T-cell (primary cell): ENCODE measurements around the gene DMXL1. TPM values are rescaled to one million over a fixed set of nuclear protein-coding genes. Genes with fewer than 3 reads are reported as not detected.

Source experiments
- ATAC-seq, 4 experiments: fragments of 200-7000 bp in 3 of 4; fragments of 150-1000 bp in 1 of 4; cut with Tn5 transposase; replicated peaks in 1 of 4; 1 replicate in 3 of 4; 2 replicates in 1 of 4; pipeline ENCODE4 v1.10.0; 2021; ENCODE audit warnings: moderate library complexity in 3 of 4, mild to moderate bottlenecking in 2 of 4, moderate number of reproducible peaks in 1 of 4
- CTCF ChIA-PET, 2 donors: fragments of 300-600 bp; sonication (Branson Sonifier 250); formaldehyde crosslinking; loops; one replicate each; lab custom pipeline; 2022; ENCODE audit warnings: antibody characterized with exemption in 2 of 2; lab: Charles Lee
- POLR2A ChIA-PET, 2 donors: fragments of 300-600 bp; sonication (Branson Sonifier 250); formaldehyde crosslinking; loops; one replicate each; lab custom pipeline; 2022; ENCODE audit warnings: antibody characterized with exemption in 2 of 2; lab: Charles Lee
- DNase-seq, 35 experiments: peaks; one replicate each; pipeline versions ENCODE4 v3.0.0 to v3.0.0-alpha.2; 2013 to 2023
- H3K27ac ChIP-seq: one replicate; pipeline ENCODE4 v1.5.1; 2013; ENCODE audit warnings: low read length
- H3K27me3 ChIP-seq, 2 experiments: replicated peaks in 1 of 2; 1 replicate in 1 of 2; 2 replicates in 1 of 2; pipeline versions ENCODE4 v1.6.1 to v1.7.0; 2013; ENCODE audit warnings: low read length in 1 of 2, mixed read lengths in 1 of 2; ENCODE audit not compliant: control insufficient read depth in 2 of 2, insufficient read depth in 2 of 2; ENCODE audit errors: extremely low read depth in 1 of 2
- H3K36me3 ChIP-seq, 2 donors: 1 replicate in 1 of 2; 2 replicates in 1 of 2; pipeline versions ENCODE4 v1.6.1 to v1.7.0; 2013; ENCODE audit warnings: low read length in 1 of 2; ENCODE audit not compliant: control insufficient read depth in 2 of 2, insufficient read depth in 1 of 2; ENCODE audit errors: extremely low read depth in 1 of 2
- H3K4me1 ChIP-seq, 2 experiments: 1 replicate in 1 of 2; 2 replicates in 1 of 2; pipeline versions ENCODE4 v1.6.1 to v1.7.0; 2013; ENCODE audit warnings: low read length in 2 of 2, mixed read lengths in 1 of 2; ENCODE audit not compliant: insufficient read depth in 2 of 2, control insufficient read depth in 1 of 2; ENCODE audit errors: extremely low read depth in 1 of 2
- H3K4me3 ChIP-seq, 2 donors: 1 replicate in 1 of 2; 2 replicates in 1 of 2; pipeline versions ENCODE4 v1.5.1 to v1.7.0; 2013; ENCODE audit warnings: mild to moderate bottlenecking in 2 of 2, low read length in 1 of 2, moderate library complexity in 1 of 2; ENCODE audit not compliant: control insufficient read depth in 1 of 2; ENCODE audit errors: extremely low read depth in 1 of 2
- H3K9me3 ChIP-seq: 2 replicates; pipeline ENCODE4 v1.7.0; 2013
- H3K27ac Mint-ChIP-seq, 2 donors: one replicate each; pipeline ENCODE4 v1.8.0; 2020 to 2021; ENCODE audit warnings: mild to moderate bottlenecking in 2 of 2, mixed read lengths in 2 of 2
- H3K27me3 Mint-ChIP-seq, 2 donors: one replicate each; pipeline ENCODE4 v1.8.0; 2021 to 2022; ENCODE audit warnings: mixed read lengths in 2 of 2
- H3K36me3 Mint-ChIP-seq: one replicate; pipeline ENCODE4 v1.8.0; 2021; ENCODE audit warnings: mixed read lengths
- H3K4me1 Mint-ChIP-seq, 3 donors: one replicate each; pipeline ENCODE4 v1.8.0; 2020 to 2022; ENCODE audit warnings: mixed read lengths in 3 of 3, mild to moderate bottlenecking in 1 of 3
- H3K4me3 Mint-ChIP-seq, 3 donors: one replicate each; pipeline ENCODE4 v1.8.0; 2020 to 2022; ENCODE audit warnings: mild to moderate bottlenecking in 3 of 3, mixed read lengths in 3 of 3, moderate library complexity in 3 of 3
- H3K9me3 Mint-ChIP-seq, 3 donors: one replicate each; pipeline ENCODE4 v1.8.0; 2020 to 2022; ENCODE audit warnings: mixed read lengths in 3 of 3
- WGBS: methylation state at CpG from one replicate; pipeline ENCODE4 v1.1.5; 2013; ENCODE audit warnings: missing lambda C conversion rate; ENCODE audit not compliant: insufficient coverage; 5-methylcytosine and 5-hydroxymethylcytosine counted together
- total RNA-seq, 35 experiments: library from RNA in 6 of 35; stranded (reverse) in 6 of 35; fragments of 120-200 nt in 1 of 35; gene quantifications; one replicate each; pipeline versions ENCODE4 v1.2.1 to v1.2.4 and lab custom pipeline; 2013 to 2026

Gene DMXL1
- total RNA-seq, 5 donors from 2014 or later (not counting 1 experiment from before 2014, with no cell fraction given) = 25.8 to 37.2 (median 28.2) TPM

DNA sequence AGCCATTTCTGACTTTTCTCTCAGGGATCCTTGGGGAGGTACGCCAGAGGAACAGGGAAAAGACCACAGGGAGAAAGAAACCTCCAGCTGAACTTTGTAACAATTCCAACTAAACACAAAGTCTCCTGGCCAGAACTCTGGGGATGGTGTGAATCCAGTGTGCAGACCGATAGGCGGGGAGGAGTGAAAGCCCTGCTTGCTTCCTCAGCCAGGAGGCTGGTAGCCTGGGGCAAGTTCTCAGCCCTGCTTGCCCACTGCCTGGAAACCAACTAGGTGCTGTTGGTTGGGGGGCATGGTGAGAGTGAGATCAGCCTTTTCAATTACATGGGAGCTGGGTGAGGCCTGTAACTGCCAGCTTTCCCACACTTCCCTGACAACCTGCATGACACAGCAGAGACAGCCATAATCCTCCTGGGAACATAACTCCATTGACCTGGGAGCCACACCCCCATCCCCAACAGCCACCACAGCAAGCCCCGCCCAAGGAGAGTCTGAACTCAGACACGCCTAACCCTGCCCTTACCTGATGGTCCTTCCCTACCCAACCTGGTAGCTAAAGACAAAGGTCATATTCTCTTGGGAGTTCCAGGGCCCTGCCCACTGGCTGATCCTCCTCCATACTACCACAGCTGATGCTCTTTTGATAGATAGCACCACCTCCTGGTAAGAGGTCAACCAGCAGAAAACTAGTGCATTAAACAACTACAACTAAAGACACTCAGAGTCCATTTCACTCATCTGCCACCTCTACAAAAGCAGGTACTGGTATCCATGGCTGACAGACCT is 184.9 kb downstream of the DMXL1 start:
- WGBS = 100% methylated on average over 2 of the region's 5 CpGs
- no peak for ATAC-seq
- peaks cover 0 to 2% of the 10 kb centered on the region in 2 donors for H3K36me3 ChIP-seq
- Mint-ChIP-seq H3K36me3 (peaks cover 39% of the 10 kb centered on the region), H3K4me1 (no peaks in the 10 kb centered on the region), H3K27ac (no peak overlapping the region), H3K4me3 (no peak overlapping the region), H3K27me3 (no peaks in the 10 kb centered on the region), H3K9me3 (peaks cover 16 to 49% (median 26%) of the 10 kb centered on the region in 3 donors)
- no peaks in the 10 kb centered on the region for H3K27me3 ChIP-seq
- H3K4me3 ChIP-seq = no peak overlapping the region
- no peak overlapping the region for H3K27ac ChIP-seq
- DNase-seq = peak in 1 of 35 experiments; percentile 28
- ChIA-PET POLR2A (interaction anchor here in 1 of 2 donors (0.6 to 0.7 kb wide), 2 partner anchors 45 to 65 kb away, joined by 3 to 4 read pairs; no protein-coding TSS in a partner anchor), CTCF (no interaction called here)
- H3K4me1 ChIP-seq = no peaks in the 10 kb centered on the region
- peaks cover 4% of the 10 kb centered on the region for H3K9me3 ChIP-seq

DNA sequence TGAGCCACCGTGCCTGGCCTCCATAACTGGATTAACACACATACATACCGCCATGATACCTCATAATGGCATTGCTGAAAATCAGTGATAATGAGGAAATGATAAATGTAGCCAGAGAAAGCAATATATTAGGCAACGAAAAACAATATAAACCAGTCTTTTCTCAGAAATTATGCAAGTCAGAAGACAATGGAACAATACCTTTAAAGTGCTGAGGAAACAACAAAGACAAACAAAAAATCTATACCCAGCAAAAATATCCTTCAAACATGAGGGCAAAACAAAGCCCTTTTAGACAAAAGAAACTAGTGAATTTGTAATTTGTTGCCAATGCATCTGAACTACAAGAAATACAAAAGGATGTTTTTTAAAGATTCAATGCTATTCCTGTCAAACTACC is 186.7 kb downstream of the DMXL1 start:
- no CpG with 5 or more reads among the region's 3 CpGs for WGBS
- Mint-ChIP-seq H3K27ac (no peak overlapping the region), H3K9me3 (peaks cover 16 to 53% (median 26%) of the 10 kb centered on the region in 3 donors), H3K4me3 (no peak overlapping the region), H3K36me3 (peaks cover 34% of the 10 kb centered on the region), H3K27me3 (no peaks in the 10 kb centered on the region), H3K4me1 (no peaks in the 10 kb centered on the region)
- no peaks in the 10 kb centered on the region for H3K27me3 ChIP-seq
- no peak overlapping the region for H3K27ac ChIP-seq
- H3K4me1 ChIP-seq = no peaks in the 10 kb centered on the region
- peaks cover 0 to 2% of the 10 kb centered on the region in 2 donors for H3K36me3 ChIP-seq
- H3K9me3 ChIP-seq = peaks cover 4% of the 10 kb centered on the region
- no peak overlapping the region for H3K4me3 ChIP-seq
- CTCF ChIA-PET = interaction anchor here (0.6 to 1.5 kb wide), 6 partner anchors 10 to 187 kb away, joined by 3 read pairs; no protein-coding TSS in a partner anchor
- ATAC-seq (no peak), DNase-seq (no peak)
- POLR2A ChIA-PET = interaction anchor here in 1 of 2 donors (0.6 to 1.1 kb wide), 2 partner anchors 10 to 187 kb away, joined by 3 to 4 read pairs; partner anchors contain the start of gene DMXL1

DNA sequence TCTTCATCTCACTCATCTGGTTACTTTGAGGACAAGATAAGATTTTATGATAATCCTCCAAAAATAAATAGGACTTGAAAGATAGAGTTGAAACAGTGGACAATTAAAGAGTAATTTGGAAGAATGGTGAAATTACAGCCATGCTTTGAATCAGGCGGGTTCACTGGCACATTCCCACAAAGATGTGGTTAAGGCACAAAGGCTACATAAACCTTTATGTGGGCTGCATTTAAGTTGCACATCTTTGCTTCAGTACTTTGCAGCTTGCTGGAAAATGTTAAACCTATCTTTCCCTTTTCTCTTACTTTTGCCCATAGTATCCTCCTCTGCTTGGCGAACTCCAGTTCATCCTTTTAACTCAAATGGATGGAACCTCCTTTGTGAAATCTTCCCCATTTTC is 192.8 kb downstream of the DMXL1 start:
- CTCF ChIA-PET = interaction anchor here in 1 of 2 donors (0.5 to 1.1 kb wide), 3 partner anchors 27 to 126 kb away, joined by 3 read pairs; no protein-coding TSS in a partner anchor
- WGBS = 78% methylated on average over 1 of the region's 2 CpGs

DNA sequence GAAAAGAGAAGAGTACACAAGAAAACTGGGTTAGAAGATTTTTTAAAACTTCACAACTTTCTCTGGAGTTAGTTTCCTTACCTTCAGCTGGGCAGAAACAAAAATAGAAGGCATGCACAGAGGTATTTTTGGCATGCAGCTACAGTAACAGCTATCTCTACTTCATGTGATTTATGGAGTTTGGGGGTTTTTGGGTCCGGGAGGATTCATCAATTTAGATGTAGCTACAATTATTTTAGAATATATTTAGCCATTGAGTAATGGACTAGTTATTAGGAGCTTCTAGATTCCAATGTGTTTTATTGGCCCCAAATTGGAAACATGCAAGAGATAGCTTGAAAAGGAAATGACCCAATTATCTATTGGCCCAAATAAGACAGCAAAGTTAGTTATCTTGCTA is 193.3 kb downstream of the DMXL1 start:
- Mint-ChIP-seq H3K4me1 (peaks cover 29 to 45% (median 31%) of the 10 kb centered on the region in 3 donors), H3K27ac (no peak overlapping the region), H3K36me3 (peaks cover 26% of the 10 kb centered on the region), H3K9me3 (peaks cover 0 to 28% (median 7%) of the 10 kb centered on the region in 3 donors), H3K4me3 (no peak overlapping the region), H3K27me3 (no peaks in the 10 kb centered on the region)
- DNase-seq (no peak), ATAC-seq (no peak)
- Histone ChIP-seq H3K27me3 (no peaks in the 10 kb centered on the region), H3K4me1 (peaks cover 8 to 11% of the 10 kb centered on the region in 2 experiments), H3K27ac (no peak overlapping the region), H3K9me3 (peaks cover 4% of the 10 kb centered on the region), H3K4me3 (no peak overlapping the region), H3K36me3 (no peaks in the 10 kb centered on the region)
- ChIA-PET POLR2A (interaction anchor here (0.6 to 0.9 kb wide), 4 partner anchors 14 to 213 kb away, joined by 3 to 6 read pairs (median 4); no protein-coding TSS in a partner anchor), CTCF (interaction anchor here in 1 of 2 donors (0.5 to 1.1 kb wide), 3 partner anchors 26 to 125 kb away, joined by 3 read pairs; no protein-coding TSS in a partner anchor)
- no CpG with 5 or more reads among the region's 1 CpG for WGBS

More for the DNA sequence above, 192.8 kb downstream of the DMXL1 start:
- ATAC-seq = no peak
- POLR2A ChIA-PET = interaction anchor here (0.6 to 0.9 kb wide), 4 partner anchors 14 to 212 kb away, joined by 3 to 6 read pairs (median 4); no protein-coding TSS in a partner anchor
- H3K27ac Mint-ChIP-seq = peak overlapping the region in 1 of 2 donors; percentile 34
- Histone ChIP-seq H3K36me3 (no peaks in the 10 kb centered on the region), H3K27ac (no peak overlapping the region), H3K9me3 (peaks cover 6% of the 10 kb centered on the region), H3K27me3 (no peaks in the 10 kb centered on the region), H3K4me1 (peaks cover 8 to 11% of the 10 kb centered on the region in 2 experiments), H3K4me3 (no peak overlapping the region)
- no peaks in the 10 kb centered on the region for H3K27me3 Mint-ChIP-seq
- H3K4me1 Mint-ChIP-seq = peaks cover 29 to 45% (median 31%) of the 10 kb centered on the region in 3 donors
- H3K36me3 Mint-ChIP-seq = peaks cover 30% of the 10 kb centered on the region
- no peak overlapping the region for H3K4me3 Mint-ChIP-seq
- H3K9me3 Mint-ChIP-seq = peaks cover 0 to 34% (median 7%) of the 10 kb centered on the region in 3 donors
- DNase-seq = no peak

DNA sequence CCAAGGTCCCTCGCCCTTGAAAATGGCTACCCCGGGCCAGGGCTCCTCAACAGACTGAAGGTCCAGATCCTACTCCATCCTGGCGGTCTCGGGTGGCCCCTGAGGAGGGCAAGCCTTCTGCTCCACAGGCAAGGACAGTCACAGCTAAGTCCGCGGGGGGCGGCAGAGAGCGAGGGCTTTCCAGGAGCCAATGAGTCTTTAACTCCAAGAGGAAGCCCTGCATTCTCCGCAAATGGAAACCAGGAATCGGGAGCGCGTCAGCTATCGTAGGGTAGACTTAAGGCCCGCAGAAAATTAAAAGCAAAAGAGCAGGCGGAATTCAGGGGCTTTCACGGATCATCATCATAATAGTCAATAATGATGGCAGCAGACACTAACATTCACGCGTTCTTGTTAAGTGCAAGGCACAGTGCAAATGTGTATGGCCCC is 197.1 kb downstream of the DMXL1 start:
- peak; percentile 55 to 73 (median 60) for ATAC-seq
- peak overlapping the region; percentile 86 for H3K27ac ChIP-seq
- POLR2A ChIA-PET = interaction anchor here (0.5 to 1.0 kb wide), 7 partner anchors 8 to 197 kb away, joined by 3 to 7 read pairs (median 4); partner anchors contain the start of gene DMXL1 (in 1 of the 2)
- H3K9me3 Mint-ChIP-seq = peaks cover 0 to 11% (median 0%) of the 10 kb centered on the region in 3 donors
- H3K4me3 ChIP-seq = peak overlapping the region; percentile 87 to 98
- H3K27ac Mint-ChIP-seq = peak overlapping the region; percentile 97 to 99
- H3K4me1 ChIP-seq = peaks cover 28 to 29% of the 10 kb centered on the region in 2 experiments
- no peaks in the 10 kb centered on the region for H3K27me3 Mint-ChIP-seq
- no peaks in the 10 kb centered on the region for H3K27me3 ChIP-seq
- H3K36me3 ChIP-seq = no peaks in the 10 kb centered on the region
- peaks cover 55 to 75% (median 61%) of the 10 kb centered on the region in 3 donors for H3K4me1 Mint-ChIP-seq
- CTCF ChIA-PET = interaction anchor here (0.6 to 2.2 kb wide), 21 partner anchors 9 to 280 kb away, joined by 3 to 22 read pairs (median 3); partner anchors contain the start of genes DMXL1 (in 1 of the 2) and DTWD2 (in 1 of the 2)
- H3K36me3 Mint-ChIP-seq = peaks cover 9% of the 10 kb centered on the region
- WGBS = 14% methylated on average over 18 of the region's 18 CpGs
- peaks cover 2% of the 10 kb centered on the region for H3K9me3 ChIP-seq
- H3K4me3 Mint-ChIP-seq = peak overlapping the region; percentile 98 to 100 (median 100)
- peak; percentile 55 to 93 (median 81) for DNase-seq
